Central memory CD4-positive, alpha-beta T cell (primary cell): ENCODE data around the gene FPR3.

ENCODE experiments used
- DNase-seq: peaks from one replicate; pipeline ENCODE4 v3.0.0; 2022

FPR3 gene

GRCh38 chr19:51807925-51808324 is 13.0 kb downstream of the FPR3 start:
- DNase-seq = no peak

DNA sequence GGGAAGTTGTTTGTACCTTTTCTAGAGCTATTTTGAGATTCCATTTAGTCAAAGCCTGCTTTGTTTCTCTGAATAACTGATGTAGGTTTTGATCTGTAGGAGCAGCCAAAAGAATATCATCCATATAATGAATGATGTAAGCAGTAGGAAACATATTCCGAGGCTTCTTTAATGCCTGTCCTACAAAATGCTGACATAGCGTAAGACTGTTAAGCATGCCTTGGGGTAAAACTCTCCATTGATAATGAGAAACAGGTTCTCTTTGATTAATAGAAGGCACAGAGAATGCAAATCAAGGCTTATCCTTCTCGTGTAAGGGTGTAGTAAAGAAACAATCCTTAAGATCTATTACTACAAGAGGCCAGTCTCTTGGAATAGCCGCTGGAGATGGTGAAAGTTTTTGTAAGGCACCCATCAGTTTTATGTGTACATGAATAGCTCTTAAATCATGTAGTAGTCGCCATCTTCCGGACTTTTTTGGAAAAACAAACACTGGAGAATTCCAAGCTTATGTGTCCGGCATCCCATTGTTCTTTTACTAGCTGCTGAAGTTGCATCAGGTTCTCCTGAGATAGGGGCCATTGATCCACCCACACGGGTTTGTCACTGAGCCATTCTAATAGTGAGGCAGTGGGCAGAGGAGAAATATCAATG is 13.5 kb downstream of the FPR3 start:
- DNase-seq = no peak

- no peak for DNase-seq
These were observed 14.8 kb downstream of the FPR3 start for GRCh38 chr19:51809787-51810186.

DNA sequence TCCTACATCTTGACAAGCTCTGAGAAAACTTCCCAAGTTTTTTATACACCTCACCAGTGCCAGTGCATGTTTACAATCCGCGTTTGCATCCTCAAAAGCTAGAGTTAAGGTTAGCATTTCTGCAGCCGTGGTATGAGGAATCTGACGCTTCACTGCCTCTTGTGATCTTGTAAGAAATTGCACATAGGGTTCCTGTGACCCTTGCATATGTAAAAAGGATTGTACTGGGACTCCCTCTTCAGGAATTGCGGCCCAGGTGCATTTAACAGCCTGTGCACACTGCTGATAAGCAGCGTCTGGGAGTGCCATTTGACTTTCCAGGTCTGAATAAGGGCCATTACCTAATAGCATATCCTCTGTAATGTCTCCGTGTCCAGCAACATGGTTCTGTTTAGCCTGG is 15.3 kb downstream of the FPR3 start:
- no peak for DNase-seq

- DNase-seq = no peak
These were observed 16.4 kb downstream of the FPR3 start for GRCh38 chr19:51811344-51811743.

- no peak for DNase-seq
These were observed 20.1 kb downstream of the FPR3 start for GRCh38 chr19:51815043-51815442.

DNA sequence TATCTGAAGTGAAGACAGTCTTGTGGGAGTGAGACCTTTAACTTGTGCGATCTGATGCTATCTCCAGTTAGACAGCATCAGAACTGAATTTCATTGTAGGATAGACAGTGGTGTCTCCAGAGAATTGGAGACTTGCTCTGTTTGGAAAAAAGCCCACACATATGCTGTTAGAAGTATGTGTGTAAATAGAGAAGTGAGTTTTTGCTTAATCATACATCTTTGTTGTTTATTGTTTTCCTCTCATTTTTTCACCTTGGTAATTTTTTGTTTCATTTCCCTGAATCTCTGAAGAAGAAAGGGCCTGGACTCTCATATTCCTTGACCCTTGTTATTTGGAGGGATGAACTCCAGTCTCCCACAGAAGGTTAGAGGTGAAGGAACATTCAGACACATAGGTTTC is 21.8 kb downstream of the FPR3 start:
- no peak for DNase-seq

GRCh38 chr19:51820011-51820410 is 25.1 kb downstream of the FPR3 start:
- DNase-seq = no peak

DNA sequence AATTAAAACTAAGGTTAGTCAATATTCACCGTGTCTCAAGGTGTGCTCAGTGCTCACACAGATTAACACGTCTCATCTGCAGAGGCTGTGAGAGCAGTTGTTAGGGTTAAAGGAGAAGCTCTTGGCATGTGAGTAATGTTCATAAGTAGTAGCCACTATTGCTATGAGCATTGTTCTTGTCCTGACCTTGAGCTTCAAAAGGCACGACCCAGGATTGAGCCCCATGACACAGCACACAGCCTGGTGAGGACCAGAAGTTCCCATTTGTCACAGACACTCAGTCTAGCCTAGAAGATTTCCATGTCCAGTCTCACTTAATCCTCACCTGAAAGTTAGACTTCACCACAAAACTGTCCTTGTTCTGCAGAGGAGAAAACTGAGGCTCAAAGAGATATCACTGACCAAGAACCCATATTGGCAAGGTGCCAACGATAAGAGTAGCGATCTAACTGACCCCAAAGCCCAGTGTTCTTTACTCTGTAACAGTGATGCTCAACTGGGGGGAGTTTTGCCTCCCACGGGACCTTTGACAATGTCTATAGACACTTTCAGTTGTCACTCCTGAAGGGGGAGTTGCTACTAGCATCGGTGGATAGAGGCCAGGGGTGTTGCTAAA is 26.0 kb downstream of the FPR3 start:
- DNase-seq = no peak

DNA sequence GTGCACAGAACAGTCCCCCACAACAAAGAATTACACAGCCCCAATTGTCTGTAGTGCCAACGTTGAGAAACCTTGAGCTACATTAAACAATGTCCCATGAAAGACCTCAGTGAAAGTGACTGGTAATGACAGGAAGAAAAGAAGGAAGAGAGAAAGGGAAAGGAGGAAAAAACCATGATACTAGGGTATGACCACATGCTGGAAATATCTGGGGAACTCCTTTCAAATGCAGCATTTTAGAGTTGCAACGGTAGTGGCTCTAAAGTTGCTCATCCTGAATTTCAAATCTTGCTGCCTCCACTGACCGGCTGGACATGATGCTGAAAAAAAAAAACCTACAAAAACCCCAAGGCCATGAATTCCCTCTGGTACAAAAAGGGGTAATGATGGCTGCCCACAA is 26.5 kb downstream of the FPR3 start:
- no peak for DNase-seq

DNA sequence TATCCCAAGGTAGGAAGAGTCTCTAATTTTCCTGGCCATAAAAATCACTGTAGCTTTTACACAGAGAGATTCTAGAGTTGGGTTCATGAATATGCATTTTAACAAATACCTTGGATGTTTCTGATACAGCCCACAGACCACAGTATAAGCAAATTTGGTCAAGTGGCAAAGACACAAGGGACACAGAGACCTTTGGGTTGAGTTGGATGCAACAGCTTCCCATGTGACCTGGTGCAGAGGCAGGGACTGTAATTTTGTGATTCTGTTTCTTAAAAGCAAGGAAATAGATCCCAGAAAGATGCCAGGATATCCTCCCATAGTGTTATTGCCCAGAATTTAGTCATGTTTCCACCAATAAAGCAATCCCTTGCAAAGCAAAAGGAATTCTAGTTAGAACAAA is 27.0 kb downstream of the FPR3 start:
- no peak for DNase-seq

- DNase-seq = no peak
These were observed 27.4 kb downstream of the FPR3 start for GRCh38 chr19:51822325-51822724.

DNA sequence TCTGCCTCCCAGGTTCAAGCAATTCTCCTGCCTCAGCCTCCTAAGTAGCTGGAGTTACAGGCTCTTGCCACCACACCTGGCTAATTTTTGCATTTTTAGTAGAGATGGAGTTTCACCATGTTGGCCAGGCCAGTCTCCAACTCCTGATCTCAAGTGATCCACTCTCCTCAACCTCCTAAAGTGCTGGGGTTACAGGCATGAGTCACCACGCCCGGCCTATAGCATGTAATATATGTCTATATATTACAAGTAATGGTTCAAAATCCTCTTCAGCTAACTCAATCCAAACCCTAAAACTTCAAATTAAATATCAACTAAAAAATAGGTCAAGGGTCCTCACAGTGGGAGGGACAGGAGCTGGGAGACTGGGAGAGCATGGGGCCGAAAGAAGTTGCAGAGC is 28.0 kb downstream of the FPR3 start:
- DNase-seq = no peak

DNA sequence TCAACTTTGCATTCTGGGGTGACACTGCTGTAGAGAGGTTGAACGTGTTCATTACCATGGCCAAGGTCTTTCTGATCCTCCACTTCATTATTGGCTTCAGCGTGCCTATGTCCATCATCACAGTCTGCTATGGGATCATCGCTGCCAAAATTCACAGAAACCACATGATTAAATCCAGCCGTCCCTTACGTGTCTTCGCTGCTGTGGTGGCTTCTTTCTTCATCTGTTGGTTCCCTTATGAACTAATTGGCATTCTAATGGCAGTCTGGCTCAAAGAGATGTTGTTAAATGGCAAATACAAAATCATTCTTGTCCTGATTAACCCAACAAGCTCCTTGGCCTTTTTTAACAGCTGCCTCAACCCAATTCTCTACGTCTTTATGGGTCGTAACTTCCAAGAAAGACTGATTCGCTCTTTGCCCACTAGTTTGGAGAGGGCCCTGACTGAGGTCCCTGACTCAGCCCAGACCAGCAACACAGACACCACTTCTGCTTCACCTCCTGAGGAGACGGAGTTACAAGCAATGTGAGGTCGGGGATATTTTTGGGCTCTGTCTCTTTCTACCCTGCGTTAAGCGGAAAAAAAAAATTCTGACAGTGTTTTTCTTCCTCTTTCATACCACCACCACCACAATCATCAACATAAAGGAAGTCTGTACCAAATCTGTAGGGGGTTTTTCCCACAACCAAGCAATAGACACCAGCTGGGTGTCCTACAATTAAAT is 29.5 kb downstream of the FPR3 start:
- no peak for DNase-seq

DNA sequence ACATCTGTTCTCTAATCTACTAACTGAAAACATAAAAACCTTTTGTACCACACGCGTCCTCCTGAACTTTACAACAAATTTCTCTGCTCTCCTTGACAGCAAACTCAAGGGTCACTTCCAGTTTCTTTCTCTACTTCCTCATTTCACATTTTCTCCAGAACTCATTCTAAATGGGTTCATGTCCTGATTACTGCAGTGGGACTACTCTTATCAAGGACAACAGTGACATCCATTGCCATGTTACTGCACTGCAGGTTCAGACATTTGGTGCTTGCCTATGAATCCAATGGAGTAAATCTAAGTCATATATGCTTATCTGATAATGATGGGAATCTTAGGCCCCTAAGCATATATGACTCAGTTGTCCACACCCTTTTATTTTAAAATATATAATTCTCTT is 35.3 kb downstream of the FPR3 start:
- no peak for DNase-seq

DNA sequence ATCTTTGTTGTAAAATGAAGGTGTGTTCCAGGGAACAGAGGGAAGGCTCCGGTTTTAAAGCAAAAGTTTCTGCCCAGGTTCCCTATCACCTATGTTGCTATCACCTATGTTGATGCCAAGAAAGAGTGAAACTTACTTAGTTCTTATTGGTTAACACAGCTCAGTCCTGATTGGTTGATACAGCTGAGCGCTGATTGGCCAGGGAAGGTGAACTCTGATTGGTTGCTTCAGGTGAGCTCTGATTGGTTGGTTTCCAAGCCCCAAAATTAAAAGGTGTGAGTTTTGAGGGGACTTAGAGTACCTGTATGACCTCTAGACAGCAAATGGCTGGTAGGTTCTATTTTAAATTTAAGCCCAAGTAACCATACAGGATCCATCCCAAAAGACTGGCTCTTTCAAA is 42.2 kb downstream of the FPR3 start:
- no peak for DNase-seq

- no peak for DNase-seq
These were observed 67.1 kb downstream of the FPR3 start for GRCh38 chr19:51861870-51862622.

DNA sequence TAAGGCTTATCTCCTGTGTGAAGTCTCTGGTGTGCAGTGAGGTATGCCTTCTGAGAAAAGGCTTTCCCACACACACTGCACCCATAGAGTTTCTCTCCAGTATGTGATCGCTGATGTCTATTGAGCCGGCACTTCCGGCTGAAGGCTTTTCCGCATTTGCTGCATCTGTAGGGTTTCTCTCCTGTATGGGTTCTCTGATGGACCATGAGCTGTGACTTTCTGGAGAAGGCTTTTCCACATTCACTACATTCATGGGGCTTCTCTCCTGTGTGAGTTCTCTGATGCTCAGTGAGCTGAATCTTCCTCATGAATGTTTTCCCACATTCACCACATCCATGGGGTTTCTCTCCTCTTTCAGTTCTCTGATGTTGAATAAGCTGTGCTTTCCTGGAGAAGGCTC is 78.1 kb downstream of the FPR3 start:
- no peak for DNase-seq
